ENCODE data around the gene PCED1B.

The PCED1B gene

GRCh38 chr12:47091009-47091408 lies 11.6 kb downstream of the PCED1B start:
- H4K20me1 ChIP-seq (ENCODE audit: low read depth, low read length) = no peaks in the 10 kb centered on the region
- H3K9me3 ChIP-seq (ENCODE audit: insufficient read depth, low read length) = no peaks in the 10 kb centered on the region
- no peak overlapping the region for H3K4me2 ChIP-seq (ENCODE audit: low read depth, low read length, poor library complexity, severe bottlenecking)
- H2AFZ ChIP-seq (ENCODE audit: low read depth, low read length, severe bottlenecking) = no peak overlapping the region
- H3K27me3 ChIP-seq (ENCODE audit: low read length) = no peaks in the 10 kb centered on the region
- H3K4me3 ChIP-seq (ENCODE audit: insufficient read depth, low read length, poor library complexity, severe bottlenecking) = no peak overlapping the region
- H3K27ac ChIP-seq (ENCODE audit: low read depth, low read length) = no peak overlapping the region
- no peaks in the 10 kb centered on the region for H3K36me3 ChIP-seq (ENCODE audit: low read length)
- H3K79me2 ChIP-seq (ENCODE audit: insufficient read depth, low read length) = no peaks in the 10 kb centered on the region
- no peak overlapping the region for H3K9ac ChIP-seq (ENCODE audit: low read length)
- TF ChIP-seq EZH2phosphoT487 (conservative IDR thresholded peaks at IDR 0.05; ENCODE audit: low read length) = no peak
- TF ChIP-seq CTCF (IDR thresholded peaks at IDR 0.05; ENCODE audit: insufficient read depth, low read length, poor library complexity, severe bottlenecking) = no peak
- H3K9me2 ChIP-seq (replicated peaks; ENCODE audit: insufficient read depth, low read length) = no peaks in the 10 kb centered on the region
- H3F3A ChIP-seq (ENCODE audit: insufficient read depth) = peaks cover 4% of the 10 kb centered on the region; the same call in 1 of the 2 replicates

GRCh38 chr12:47094804-47095203 lies 15.4 kb downstream of the PCED1B start:
- Histone ChIP-seq H3K9ac (ENCODE audit: low read length) (no peak overlapping the region), H3K36me3 (ENCODE audit: low read length) (no peaks in the 10 kb centered on the region), H3K9me2 (replicated peaks; ENCODE audit: insufficient read depth, low read length) (no peaks in the 10 kb centered on the region), H3K4me3 (ENCODE audit: insufficient read depth, low read length, poor library complexity, severe bottlenecking) (no peak overlapping the region), H4K20me1 (ENCODE audit: low read depth, low read length) (no peaks in the 10 kb centered on the region), H2AFZ (ENCODE audit: low read depth, low read length, severe bottlenecking) (no peak overlapping the region), H3K4me2 (ENCODE audit: low read depth, low read length, poor library complexity, severe bottlenecking) (no peak overlapping the region), H3F3A (ENCODE audit: insufficient read depth) (no peaks in the 10 kb centered on the region), H3K9me3 (ENCODE audit: insufficient read depth, low read length) (no peaks in the 10 kb centered on the region), H3K79me2 (ENCODE audit: insufficient read depth, low read length) (no peaks in the 10 kb centered on the region), H3K27ac (ENCODE audit: low read depth, low read length) (no peak overlapping the region), H3K27me3 (ENCODE audit: low read length) (no peaks in the 10 kb centered on the region)
- TF ChIP-seq EZH2phosphoT487 (conservative IDR thresholded peaks at IDR 0.05; ENCODE audit: low read length) = no peak
- no peak for TF ChIP-seq CTCF (IDR thresholded peaks at IDR 0.05; ENCODE audit: insufficient read depth, low read length, poor library complexity, severe bottlenecking)

GRCh38 chr12:47095446-47096236 lies 16.2 kb downstream of the PCED1B start:
- no peak overlapping the region for H3K4me3 ChIP-seq (ENCODE audit: insufficient read depth, low read length, poor library complexity, severe bottlenecking)
- no peaks in the 10 kb centered on the region for H3F3A ChIP-seq (ENCODE audit: insufficient read depth)
- H3K79me2 ChIP-seq (ENCODE audit: insufficient read depth, low read length) = no peaks in the 10 kb centered on the region
- H3K9me2 ChIP-seq (replicated peaks; ENCODE audit: insufficient read depth, low read length) = no peaks in the 10 kb centered on the region
- H3K27me3 ChIP-seq (ENCODE audit: low read length) = no peaks in the 10 kb centered on the region
- no peaks in the 10 kb centered on the region for H4K20me1 ChIP-seq (ENCODE audit: low read depth, low read length)
- no peak for TF ChIP-seq EZH2phosphoT487 (conservative IDR thresholded peaks at IDR 0.05; ENCODE audit: low read length)
- TF ChIP-seq CTCF (IDR thresholded peaks at IDR 0.05; ENCODE audit: insufficient read depth, low read length, poor library complexity, severe bottlenecking) = no peak
- H3K36me3 ChIP-seq (ENCODE audit: low read length) = no peaks in the 10 kb centered on the region
- H3K4me2 ChIP-seq (ENCODE audit: low read depth, low read length, poor library complexity, severe bottlenecking) = no peak overlapping the region
- H3K9me3 ChIP-seq (ENCODE audit: insufficient read depth, low read length) = no peaks in the 10 kb centered on the region
- no peak overlapping the region for H3K9ac ChIP-seq (ENCODE audit: low read length)
- no peak overlapping the region for H2AFZ ChIP-seq (ENCODE audit: low read depth, low read length, severe bottlenecking)
- H3K27ac ChIP-seq (ENCODE audit: low read depth, low read length) = no peak overlapping the region
